H1 (cell line): ENCODE results near the gene MKI67. TPM values are rescaled to one million over a fixed set of nuclear protein-coding genes. Genes with fewer than 3 reads are reported as not detected.

Experiments
- CTCF ChIA-PET: fragments of 300-600 bp; sonication (Branson Sonifier 250); formaldehyde crosslinking; loops from one replicate; lab custom pipeline; 2021; ENCODE audit not compliant: partially characterized antibody; lab: Charles Lee
- POLR2A ChIA-PET: fragments of 300-600 bp; sonication (Branson Sonifier 250); formaldehyde crosslinking; loops from one replicate; lab custom pipeline; 2021; ENCODE audit warnings: inconsistent platforms; ENCODE audit not compliant: partially characterized antibody; lab: Charles Lee
- DNase-seq, 2 experiments: peaks; one replicate each; pipeline versions ENCODE4 v3.0.0 to v3.0.0-alpha.2; 2010 to 2022; ENCODE audit warnings: low spot score in 2 of 2, low read depth in 1 of 2, mixed read lengths in 1 of 2
- FAIRE-seq: peaks from 2 replicates; lab custom pipeline; 2011; peaks lifted over from hg19 to GRCh38; lab: Jason Lieb, UNC
- H2AFZ ChIP-seq: 2 replicates; pipeline ENCODE4 v1.8.1; 2012; ENCODE audit warnings: low read length, inconsistent platforms
- H2AK5ac ChIP-seq: 2 replicates; pipeline ENCODE4 v1.6.1; 2013; ENCODE audit warnings: low read depth, low read length
- H2BK120ac ChIP-seq: replicated peaks from 2 replicates; pipeline ENCODE3; 2013; ENCODE audit warnings: low read depth, low read length, inconsistent platforms
- H2BK12ac ChIP-seq: 2 replicates; pipeline ENCODE4 v1.6.1; 2013; ENCODE audit warnings: low read depth, low read length
- H2BK15ac ChIP-seq: 2 replicates; pipeline ENCODE4 v1.6.1; 2013; ENCODE audit warnings: low read length
- H2BK20ac ChIP-seq: 2 replicates; pipeline ENCODE4 v1.6.1; 2013; ENCODE audit warnings: low read length
- H2BK5ac ChIP-seq: 2 replicates; pipeline ENCODE4 v1.6.1; 2013; ENCODE audit warnings: low read depth, low read length
- H3K14ac ChIP-seq: 2 replicates; pipeline ENCODE4 v1.6.1; 2013; ENCODE audit warnings: inconsistent platforms; ENCODE audit not compliant: insufficient read length
- H3K18ac ChIP-seq: 2 replicates; pipeline ENCODE4 v1.6.1; 2013; ENCODE audit warnings: low read length; ENCODE audit errors: extremely low read depth
- H3K23ac ChIP-seq: 2 replicates; pipeline ENCODE4 v1.6.1; 2013; ENCODE audit warnings: inconsistent platforms; ENCODE audit not compliant: insufficient read length
- H3K23me2 ChIP-seq: 2 replicates; pipeline ENCODE4 v1.6.1; 2013; ENCODE audit warnings: low read depth, low read length
- H3K27ac ChIP-seq: 2 replicates; pipeline ENCODE4 v1.6.1; 2011; ENCODE audit warnings: low read depth, low read length, inconsistent platforms
- H3K27me3 ChIP-seq, 4 experiments: replicated peaks in 1 of 4; 1 replicate in 1 of 4; 2 replicates in 3 of 4; pipeline versions ENCODE4 v1.6.1 to v1.8.1; 2011 to 2013; ENCODE audit warnings: low read length in 3 of 4, mild to moderate bottlenecking in 3 of 4, inconsistent platforms in 2 of 4, mixed read lengths in 2 of 4, moderate library complexity in 1 of 4; ENCODE audit not compliant: control insufficient read depth in 3 of 4, insufficient read depth in 3 of 4; ENCODE audit errors: extremely low read depth in 1 of 4
- H3K36me3 ChIP-seq, 4 experiments: 2 replicates each; pipeline versions ENCODE4 v1.6.1 to v1.8.1; 2011 to 2013; ENCODE audit warnings: mild to moderate bottlenecking in 4 of 4, low read length in 3 of 4, moderate library complexity in 2 of 4, control low read depth in 1 of 4, inconsistent platforms in 1 of 4; ENCODE audit not compliant: insufficient read depth in 4 of 4, control insufficient read depth in 2 of 4
- H3K4ac ChIP-seq: replicated peaks from 2 replicates; pipeline ENCODE3; 2013; ENCODE audit warnings: low read length, low read depth, mixed read lengths, inconsistent platforms; ENCODE audit not compliant: insufficient read length
- H3K4me1 ChIP-seq, 4 experiments: replicated peaks in 1 of 4; 1 replicate in 1 of 4; 2 replicates in 3 of 4; pipeline versions ENCODE4 v1.6.1 to v1.8.1; 2011 to 2013; ENCODE audit warnings: low read length in 3 of 4, inconsistent platforms in 2 of 4, mixed read lengths in 1 of 4; ENCODE audit not compliant: insufficient read depth in 4 of 4, control insufficient read depth in 3 of 4
- H3K4me2 ChIP-seq, 2 experiments: 2 replicates each; pipeline versions ENCODE4 v1.6.1 to v1.8.1; 2011 to 2013; ENCODE audit warnings: low read depth in 2 of 2, low read length in 2 of 2, control low read depth in 1 of 2, inconsistent platforms in 1 of 2, mild to moderate bottlenecking in 1 of 2; ENCODE audit not compliant: insufficient read depth in 1 of 2
- H3K4me3 ChIP-seq, 4 experiments: fragments of 200-600, 300-600 bp in 1 of 4; sonication (generic), shearing (Covaris generic), sonication (Bioruptor Twin) in 1 of 4; 2 replicates each; pipeline versions ENCODE4 v1.5.1 to v1.8.1; 2011 to 2016; ENCODE audit warnings: low read length in 4 of 4, low read depth in 3 of 4, control low read depth in 2 of 4, inconsistent platforms in 2 of 4, mild to moderate bottlenecking in 2 of 4, mixed read lengths in 1 of 4, moderate library complexity in 1 of 4; ENCODE audit not compliant: insufficient read depth in 2 of 4; ENCODE audit errors: extremely low read depth in 1 of 4
- H3K56ac ChIP-seq: replicated peaks from 2 replicates; pipeline ENCODE3; 2013; ENCODE audit warnings: low read depth, mild to moderate bottlenecking, mixed read lengths, low read length, inconsistent platforms; ENCODE audit not compliant: insufficient read length
- H3K79me1 ChIP-seq: 2 replicates; pipeline ENCODE4 v1.6.1; 2013; ENCODE audit warnings: low read depth, low read length, control low read depth
- H3K79me2 ChIP-seq, 2 experiments: 2 replicates each; pipeline versions ENCODE4 v1.6.1 to v1.8.1; 2012 to 2013; ENCODE audit warnings: low read length in 2 of 2, mild to moderate bottlenecking in 2 of 2, inconsistent platforms in 1 of 2; ENCODE audit not compliant: insufficient read depth in 2 of 2, control insufficient read depth in 1 of 2
- H3K9ac ChIP-seq, 4 experiments: replicated peaks in 1 of 4; 1 replicate in 1 of 4; 2 replicates in 3 of 4; pipeline versions ENCODE4 v1.6.1 to v1.8.1; 2011 to 2013; ENCODE audit warnings: low read depth in 3 of 4, low read length in 3 of 4, control low read depth in 2 of 4, mild to moderate bottlenecking in 2 of 4, moderate library complexity in 2 of 4, inconsistent platforms in 1 of 4; ENCODE audit errors: extremely low read depth in 1 of 4
- H3K9me3 ChIP-seq, 2 experiments: 2 replicates each; pipeline versions ENCODE4 v1.6.1 to v1.8.1; 2012 to 2013; ENCODE audit warnings: mild to moderate bottlenecking in 2 of 2, moderate library complexity in 2 of 2, control low read depth in 1 of 2, inconsistent platforms in 1 of 2, low read depth in 1 of 2, low read length in 1 of 2, mixed read lengths in 1 of 2; ENCODE audit not compliant: insufficient read depth in 2 of 2
- H4K20me1 ChIP-seq, 2 experiments: replicated peaks in 1 of 2; 2 replicates each; pipeline versions ENCODE3 to v1.8.1; 2011 to 2013; ENCODE audit warnings: inconsistent platforms in 2 of 2, low read length in 2 of 2, mild to moderate bottlenecking in 1 of 2; ENCODE audit not compliant: insufficient read depth in 2 of 2, control insufficient read depth in 1 of 2
- H4K5ac ChIP-seq: 2 replicates; pipeline ENCODE4 v1.6.1; 2013; ENCODE audit warnings: low read length, low read depth, mixed read lengths, inconsistent platforms; ENCODE audit not compliant: insufficient read length
- H4K8ac ChIP-seq: 2 replicates; pipeline ENCODE4 v1.8.0; 2013; ENCODE audit warnings: mild to moderate bottlenecking, moderate library complexity, low read length, inconsistent platforms; ENCODE audit not compliant: insufficient read depth; ENCODE audit errors: extremely low read depth
- H4K91ac ChIP-seq: replicated peaks from 2 replicates; pipeline ENCODE3; 2013; ENCODE audit warnings: low read length, mixed read lengths, inconsistent platforms; ENCODE audit not compliant: insufficient read length
- ATF3 ChIP-seq: IDR thresholded peaks from 2 replicates; pipeline ENCODE4 v1.6.1; 2011; ENCODE audit warnings: low read depth, mild to moderate bottlenecking, low read length; ENCODE audit not compliant: insufficient read depth
- CBX8 ChIP-seq: fragments of 300-800, 300-1000 bp; sonication (generic); IDR thresholded peaks from 2 replicates; pipeline ENCODE4 v1.7.1; 2016; ENCODE audit warnings: low read depth, low read length, borderline replicate concordance
- CHD1 ChIP-seq: IDR thresholded peaks from 2 replicates; pipeline ENCODE4 v1.6.1; 2012; ENCODE audit warnings: low read depth, low read length, improper control_type of control experiment
- KDM4A ChIP-seq: IDR thresholded peaks from one replicate; pipeline ENCODE4 v1.7.1; 2012; ENCODE audit warnings: low read depth, mild to moderate bottlenecking, moderate library complexity, low read length, inconsistent platforms; ENCODE audit not compliant: severe bottlenecking
- NANOG ChIP-seq: IDR thresholded peaks from 2 replicates; pipeline ENCODE4 v1.6.1; 2011; ENCODE audit warnings: low read length, low read depth, mild to moderate bottlenecking, inconsistent platforms; ENCODE audit not compliant: insufficient read depth, poor library complexity, severe bottlenecking
- WGBS, 2 experiments: shearing (Covaris generic) in 1 of 2; methylation state at CpG; one replicate each; pipeline versions ENCODE4 v1.1.6 to v1.1.7; 2013 to 2015; ENCODE audit warnings: low lambda C conversion rate in 2 of 2, mixed read lengths in 2 of 2, inconsistent platforms in 1 of 2, low coverage in 1 of 2, missing lambda C conversion rate in 1 of 2; ENCODE audit not compliant: insufficient replicate concordance in 2 of 2, insufficient coverage in 1 of 2, insufficient read length in 1 of 2; ENCODE audit errors: extremely low coverage in 1 of 2, missing lambda C conversion rate in 1 of 2; 5-methylcytosine and 5-hydroxymethylcytosine counted together
- polyA plus RNA-seq, 7 experiments: library from polyadenylated mRNA; depleted of rRNA in 3 of 7; stranded (reverse) in 5 of 7; unstranded in 2 of 7; fragments of >200 nt in 5 of 7; fragments of 200-250 nt in 2 of 7; gene quantifications; 1 replicate in 5 of 7; 2 replicates in 1 of 7; 4 replicates in 1 of 7; pipeline versions ENCODE4 v1.2.1 to v1.2.3, GENCODE V29; 2011 to 2013; ENCODE audit warnings: missing spikeins in 2 of 7, mixed read lengths in 2 of 7
- total RNA-seq: library from RNA; stranded (reverse); fragmentation: NEBNext Ultra II Directional; extraction: Animal tissue kit (Norgen Biotek cat#: 25700); gene quantifications from 2 replicates; pipeline ENCODE4 v1.2.1, GENCODE V29; 2021
- TF ChIP-seq, protein P1 (sequence below): IDR thresholded peaks from 2 replicates; pipeline ENCODE4 v1.6.1; 2012; ENCODE audit warnings: low read length, inconsistent platforms

Gene MKI67
- total and polyA plus RNA-seq, 2 of the 8 experiments (the other 6 are each of a cell fraction or from before 2014, with no cell fraction given): 15.8 to 85.1 TPM

GRCh38 chr10:128113026-128113425 is 13.2 kb downstream of the MKI67 start:
- Histone ChIP-seq H2BK15ac (no peak overlapping the region), H3K14ac (no peak overlapping the region), H3K79me2 (no peaks in the 10 kb centered on the region), H2BK20ac (no peak overlapping the region), H3K4ac (no peak overlapping the region), H2BK120ac (no peak overlapping the region), H2AK5ac (no peak overlapping the region), H2AFZ (no peak overlapping the region), H3K4me2 (no peak overlapping the region), H3K18ac (no peak overlapping the region), H3K4me1 (no peaks in the 10 kb centered on the region), H4K20me1 (peaks cover 0 to 1% of the 10 kb centered on the region in 2 experiments), H3K9me3 (no peaks in the 10 kb centered on the region), H3K56ac (no peak overlapping the region), H2BK5ac (no peak overlapping the region), H3K27ac (no peak overlapping the region), H3K23ac (no peak overlapping the region), H4K8ac (no peak overlapping the region), H3K23me2 (no peaks in the 10 kb centered on the region), H3K9ac (no peak overlapping the region), H4K91ac (no peak overlapping the region), H2BK12ac (no peak overlapping the region), H3K79me1 (no peaks in the 10 kb centered on the region), H4K5ac (no peak overlapping the region), H3K36me3 (peaks cover 38 to 86% (median 84%) of the 10 kb centered on the region in 4 experiments), H3K4me3 (no peak overlapping the region), H3K27me3 (no peaks in the 10 kb centered on the region)
- TF ChIP-seq ATF3 (no peak), CHD1 (no peak), NANOG (no peak), CBX8 (no peak), KDM4A (no peak)
- TF ChIP-seq, protein P1, sequence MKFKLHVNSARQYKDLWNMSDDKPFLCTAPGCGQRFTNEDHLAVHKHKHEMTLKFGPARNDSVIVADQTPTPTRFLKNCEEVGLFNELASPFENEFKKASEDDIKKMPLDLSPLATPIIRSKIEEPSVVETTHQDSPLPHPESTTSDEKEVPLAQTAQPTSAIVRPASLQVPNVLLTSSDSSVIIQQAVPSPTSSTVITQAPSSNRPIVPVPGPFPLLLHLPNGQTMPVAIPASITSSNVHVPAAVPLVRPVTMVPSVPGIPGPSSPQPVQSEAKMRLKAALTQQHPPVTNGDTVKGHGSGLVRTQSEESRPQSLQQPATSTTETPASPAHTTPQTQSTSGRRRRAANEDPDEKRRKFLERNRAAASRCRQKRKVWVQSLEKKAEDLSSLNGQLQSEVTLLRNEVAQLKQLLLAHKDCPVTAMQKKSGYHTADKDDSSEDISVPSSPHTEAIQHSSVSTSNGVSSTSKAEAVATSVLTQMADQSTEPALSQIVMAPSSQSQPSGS: no peak
- 88% methylated on average over 13 of the region's 13 CpGs; no CpG with 5 or more reads in 1 of the 2 experiments for WGBS, 2 experiments
- no peak for DNase-seq
- CTCF ChIA-PET: no interaction called here
- FAIRE-seq: no peak
- POLR2A ChIA-PET: no interaction called here
